ENCODE results near the gene NLGN1.
"Not testable (repeated sequence)": the region's sequence is repeated elsewhere in the genome, so short reads cannot be mapped to it uniquely, and the experiment has no call there.

Gene NLGN1

GRCh38 chr3:174232028-174232657 is 834.6 kb downstream of the NLGN1 start:
- intact Hi-C loops (cut with DNase I); DNase-seq: not testable (repeated sequence)

GRCh38 chr3:174232658-174233429 is 835.3 kb downstream of the NLGN1 start:
- intact Hi-C loops (cut with DNase I): no loop called here
- peak in 1 of 10 donors; percentile 34 for DNase-seq

DNA sequence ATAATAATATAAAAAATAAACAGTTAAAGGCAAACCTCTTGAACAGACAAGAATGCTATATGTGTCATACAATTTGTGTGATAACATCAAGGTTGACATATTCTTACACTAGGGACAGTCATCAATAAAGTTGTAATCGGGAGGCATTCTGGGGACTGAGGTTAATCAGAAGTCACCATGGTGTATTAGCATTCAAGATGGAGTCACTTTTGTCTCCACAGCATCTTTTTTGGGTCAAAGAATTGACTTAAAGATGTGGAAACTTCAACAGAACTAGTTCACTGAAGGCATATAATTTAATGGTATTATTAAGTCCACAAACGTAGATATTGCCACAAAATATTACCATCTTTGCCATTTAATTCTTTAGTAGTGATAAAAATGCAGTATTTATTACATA is 836.0 kb downstream of the NLGN1 start:
- intact Hi-C loops (cut with DNase I): no loop called here
- no peak for DNase-seq

- intact Hi-C loops (cut with DNase I): no loop called here
- DNase-seq: no peak
Observed at GRCh38 chr3:174242311-174243041, 844.9 kb downstream of the NLGN1 start.

- intact Hi-C loops (cut with DNase I): no loop called here
- DNase-seq: no peak
Observed at GRCh38 chr3:174243171-174243570, 845.6 kb downstream of the NLGN1 start.

DNA sequence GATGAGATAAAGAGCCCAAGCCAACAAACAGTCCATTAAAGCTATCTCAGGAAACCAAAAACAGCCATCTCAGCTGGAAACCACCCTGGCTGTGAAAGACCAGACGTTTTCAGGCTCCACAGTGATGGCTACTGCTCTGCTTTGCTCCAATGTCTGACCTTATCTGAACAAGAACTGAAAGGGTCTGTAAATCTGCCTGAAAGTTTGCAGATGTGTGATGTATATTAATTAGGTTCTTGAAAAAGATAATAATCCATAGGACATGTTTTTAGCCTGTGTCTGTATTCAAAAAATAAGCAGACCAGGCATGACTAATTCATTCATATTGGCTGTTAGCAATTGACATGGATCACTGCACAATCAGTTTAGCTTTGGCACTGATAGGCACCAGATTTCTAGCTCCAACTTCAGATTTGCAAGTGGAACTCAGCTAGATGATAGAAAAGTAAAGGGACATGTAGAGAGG is 850.2 kb downstream of the NLGN1 start:
- intact Hi-C loops (cut with DNase I): no loop called here
- no peak for DNase-seq

GRCh38 chr3:174251681-174252080 is 854.1 kb downstream of the NLGN1 start:
- no peak for DNase-seq

DNA sequence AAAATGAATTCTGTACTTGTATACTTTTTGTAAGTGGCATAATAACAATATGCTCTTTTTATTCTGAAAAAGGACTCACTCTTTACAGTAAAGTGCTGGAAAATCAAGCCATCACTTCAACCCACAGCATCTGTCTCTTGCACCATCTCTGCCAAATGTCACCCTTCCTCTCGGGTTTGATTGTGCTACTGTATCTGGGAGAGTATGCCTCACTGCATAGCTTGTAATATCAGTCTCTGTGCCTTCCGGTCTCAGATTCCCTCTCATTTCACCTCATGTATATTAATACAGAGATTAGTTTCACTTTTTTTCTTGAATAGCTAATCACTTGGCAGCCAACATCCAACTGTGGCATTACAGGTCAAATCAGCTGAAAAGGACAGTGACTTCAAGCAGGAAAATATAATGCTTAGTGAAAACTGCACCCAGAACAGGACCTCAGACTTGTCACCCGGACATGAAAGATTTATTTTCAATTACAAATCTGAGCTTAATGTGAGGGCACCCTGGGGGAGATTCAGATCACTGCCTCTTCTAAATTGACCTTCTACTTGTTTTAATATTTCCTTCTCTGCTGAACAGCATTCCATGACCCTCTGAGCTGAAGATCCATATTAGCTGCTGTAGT is 855.8 kb downstream of the NLGN1 start:
- DNase-seq: no peak
- intact Hi-C loops (cut with DNase I): no loop called here

More at GRCh38 chr3:174251681-174252080, 854.1 kb downstream of the NLGN1 start:
- intact Hi-C loops (cut with DNase I): no loop called here

GRCh38 chr3:174253940-174254339 is 856.4 kb downstream of the NLGN1 start:
- intact Hi-C loops (cut with DNase I): no loop called here
- no peak for DNase-seq

- intact Hi-C loops (cut with DNase I): no loop called here
- DNase-seq: no peak
Observed at GRCh38 chr3:174255454-174255853, 857.9 kb downstream of the NLGN1 start.

DNA sequence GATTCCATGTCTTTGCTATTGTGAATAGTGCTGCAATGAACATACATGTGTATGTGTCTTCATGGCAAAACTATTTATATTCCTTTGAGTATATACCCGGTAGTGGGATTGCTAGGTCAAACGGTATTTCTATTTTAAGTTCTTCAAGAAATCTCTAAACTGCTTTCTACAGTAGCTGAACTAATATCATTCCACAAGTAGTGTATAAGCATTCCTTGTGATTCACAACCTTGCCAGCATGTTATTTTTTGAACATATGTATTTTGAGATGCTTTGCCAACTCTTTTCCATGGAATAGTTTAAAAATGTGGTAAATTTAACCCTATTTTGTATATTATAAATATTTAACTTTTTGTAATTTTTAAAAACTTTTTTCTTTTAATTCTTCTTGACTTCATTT is 868.9 kb downstream of the NLGN1 start:
- DNase-seq: no peak
- intact Hi-C loops (cut with DNase I): no loop called here

- DNase-seq: no peak
- intact Hi-C loops (cut with DNase I): no loop called here
Observed at GRCh38 chr3:174268061-174268460, 870.5 kb downstream of the NLGN1 start.

- intact Hi-C loops (cut with DNase I): no loop called here
- DNase-seq: no peak
Observed at GRCh38 chr3:174268586-174268985, 871.0 kb downstream of the NLGN1 start.

- DNase-seq: no peak
- intact Hi-C loops (cut with DNase I): no loop called here
Observed at GRCh38 chr3:174270841-174271240, 873.3 kb downstream of the NLGN1 start.

- no peak for DNase-seq
- intact Hi-C loops (cut with DNase I): no loop called here
Observed at GRCh38 chr3:174275336-174275735, 877.8 kb downstream of the NLGN1 start.

DNA sequence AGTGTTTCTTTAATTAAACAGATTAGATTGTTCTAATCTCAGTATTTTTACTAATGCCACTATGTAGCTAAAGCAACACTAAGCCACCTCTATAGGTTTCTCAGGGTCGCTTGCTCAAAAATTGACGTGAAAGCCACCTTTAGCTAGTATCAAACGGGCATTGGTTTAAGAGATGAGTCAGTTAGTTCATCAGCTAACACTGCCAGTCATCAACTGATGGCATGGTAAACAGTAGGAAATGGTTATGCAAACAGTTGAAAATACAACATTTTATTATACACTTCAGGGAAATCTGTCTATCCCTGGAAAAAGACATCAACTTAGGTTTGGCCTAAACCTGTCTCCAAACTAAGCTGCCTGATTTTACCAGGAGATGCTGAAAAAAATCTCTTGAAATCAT is 879.3 kb downstream of the NLGN1 start:
- intact Hi-C loops (cut with DNase I): no loop called here
- DNase-seq: no peak

GRCh38 chr3:174278094-174278493 is 880.5 kb downstream of the NLGN1 start:
- intact Hi-C loops (cut with DNase I): no loop called here
- DNase-seq: no peak

DNA sequence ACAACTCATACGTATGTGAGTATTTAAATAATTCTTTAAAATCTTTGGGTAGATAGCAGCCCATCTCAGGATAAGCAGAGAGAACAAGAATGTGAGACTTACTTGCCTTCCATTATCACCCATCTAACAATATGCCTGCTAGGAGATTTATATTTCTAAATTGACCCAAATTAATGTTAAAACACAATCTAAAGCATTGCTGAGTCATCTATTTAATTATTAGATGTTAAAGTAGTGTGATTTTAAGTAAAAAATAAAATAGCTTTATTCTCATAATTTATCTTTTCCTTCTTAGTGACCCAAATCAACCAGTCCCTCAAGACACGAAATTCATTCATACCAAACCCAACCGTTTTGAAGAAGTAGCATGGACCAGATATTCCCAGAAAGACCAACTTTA is 882.6 kb downstream of the NLGN1 start:
- intact Hi-C loops (cut with DNase I): no loop called here
- no peak for DNase-seq

- DNase-seq: no peak
- intact Hi-C loops (cut with DNase I): no loop called here
Observed at GRCh38 chr3:174285242-174285864, 887.8 kb downstream of the NLGN1 start.

GRCh38 chr3:174287705-174288104 is 890.2 kb downstream of the NLGN1 start:
- DNase-seq: no peak
- intact Hi-C loops (cut with DNase I): no loop called here

GRCh38 chr3:174294616-174295015 is 897.1 kb downstream of the NLGN1 start:
- intact Hi-C loops (cut with DNase I): no loop called here
- DNase-seq: no peak
